BE2C (cell line): ENCODE measurements around the gene ANKRD6.

Source experiments
- DNase-seq: peaks from one replicate; pipeline ENCODE4 v3.0.0-alpha.2; 2020
- H3K27me3 ChIP-seq: fragments of 250-450 bp; sonication (Bioruptor Pico); 2 replicates; pipeline ENCODE4 v1.5.1; 2020; ENCODE audit warnings: mild to moderate bottlenecking
- H3K36me3 ChIP-seq: fragments of 250-450 bp; sonication (Bioruptor Pico); 2 replicates; pipeline ENCODE4 v1.5.1; 2020; ENCODE audit warnings: mild to moderate bottlenecking
- H3K4me1 ChIP-seq: fragments of 250-450 bp; sonication (Bioruptor Pico); 2 replicates; pipeline ENCODE4 v1.5.1; 2020
- H3K4me3 ChIP-seq: 2 replicates; pipeline ENCODE4 v1.5.1; 2011; ENCODE audit warnings: low read depth, low read length
- H3K9me3 ChIP-seq: fragments of 250-450 bp; sonication (Bioruptor Pico); 2 replicates; pipeline ENCODE4 v1.5.1; 2020
- CTCF ChIP-seq: IDR thresholded peaks from 2 replicates; pipeline ENCODE4 v1.5.1; 2012; ENCODE audit warnings: mild to moderate bottlenecking, low read depth, low read length

Gene ANKRD6

GRCh38 chr6:89655122-89655521 is 222.2 kb downstream of the ANKRD6 start:
- Histone ChIP-seq H3K36me3 (peaks cover 95% of the 10 kb centered on the region), H3K4me3 (no peak overlapping the region), H3K27me3 (no peaks in the 10 kb centered on the region), H3K4me1 (no peaks in the 10 kb centered on the region; the same call in 1 of the 2 replicates), H3K9me3 (no peaks in the 10 kb centered on the region)
- TF ChIP-seq CTCF: no peak
- no peak for DNase-seq

DNA sequence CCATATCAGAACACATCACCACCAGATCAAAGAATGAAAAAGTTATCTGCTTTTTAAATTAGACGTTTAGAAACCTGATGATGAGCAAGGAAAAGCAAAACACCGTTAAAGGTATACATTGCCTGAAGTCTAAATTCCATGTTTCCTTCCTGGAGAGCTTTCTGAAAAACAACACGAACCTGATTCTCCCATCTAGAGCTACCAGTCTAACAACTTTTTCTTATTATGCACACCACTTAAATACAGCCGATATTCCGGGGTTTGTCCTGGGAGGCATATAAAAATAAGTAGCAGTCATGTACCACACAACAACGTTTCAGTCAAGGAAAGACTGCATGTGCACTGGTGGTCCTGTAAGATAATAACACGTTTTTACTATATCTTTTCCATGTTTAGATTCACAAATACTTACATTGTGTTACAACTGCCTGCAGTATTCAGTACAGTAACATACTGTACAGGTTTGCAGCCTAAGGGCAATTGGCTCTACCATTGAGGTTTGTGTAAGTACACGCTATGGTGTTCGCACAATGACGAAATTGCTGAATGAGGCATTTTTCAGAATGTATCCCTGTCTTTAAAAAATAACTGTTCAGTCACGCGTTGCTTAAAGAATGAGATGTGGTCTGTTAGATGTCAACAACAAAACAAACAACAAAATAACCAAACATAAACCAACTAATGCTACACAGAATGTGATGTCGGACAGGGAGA is 224.7 kb downstream of the ANKRD6 start:
- Histone ChIP-seq H3K36me3 (peaks cover 99% of the 10 kb centered on the region), H3K4me1 (no peaks in the 10 kb centered on the region; the same call in 1 of the 2 replicates), H3K27me3 (no peaks in the 10 kb centered on the region), H3K9me3 (no peaks in the 10 kb centered on the region), H3K4me3 (no peak overlapping the region)
- DNase-seq: no peak
- no peak for TF ChIP-seq CTCF

DNA sequence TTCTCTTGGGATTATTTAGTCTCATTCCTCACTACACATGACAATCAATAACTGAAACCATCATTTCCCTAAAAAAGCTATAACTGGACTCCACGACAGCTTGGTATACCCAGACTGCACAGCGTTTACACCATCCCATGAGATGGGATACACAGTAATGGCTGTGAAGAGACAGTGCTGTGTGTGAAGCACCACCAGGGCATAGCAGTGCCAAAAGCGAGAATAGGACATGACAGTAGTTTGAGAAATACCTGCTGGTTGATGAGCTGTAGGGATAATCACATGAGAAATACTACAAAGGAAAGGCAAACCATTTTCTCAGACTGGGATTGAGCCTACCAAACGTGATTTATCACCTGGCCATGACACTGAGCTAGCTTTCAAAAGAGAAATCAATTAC is 228.0 kb downstream of the ANKRD6 start:
- H3K4me1 ChIP-seq: no peaks in the 10 kb centered on the region
- no peak for TF ChIP-seq CTCF
- H3K36me3 ChIP-seq: peaks cover 86% of the 10 kb centered on the region
- H3K9me3 ChIP-seq: no peaks in the 10 kb centered on the region
- H3K4me3 ChIP-seq: no peak overlapping the region
- H3K27me3 ChIP-seq: no peaks in the 10 kb centered on the region
- DNase-seq: no peak

GRCh38 chr6:89661559-89661958 is 228.6 kb downstream of the ANKRD6 start:
- no peak for TF ChIP-seq CTCF
- Histone ChIP-seq H3K4me3 (no peak overlapping the region), H3K4me1 (no peaks in the 10 kb centered on the region), H3K27me3 (no peaks in the 10 kb centered on the region), H3K9me3 (no peaks in the 10 kb centered on the region), H3K36me3 (peaks cover 86% of the 10 kb centered on the region)
- DNase-seq: no peak

- no peak for DNase-seq
Measured at GRCh38 chr6:89662659-89663223, 229.8 kb downstream of the ANKRD6 start.

More at GRCh38 chr6:89662659-89663223, 229.8 kb downstream of the ANKRD6 start:
- no peak for TF ChIP-seq CTCF
- Histone ChIP-seq H3K4me3 (no peak overlapping the region), H3K36me3 (peaks cover 83% of the 10 kb centered on the region), H3K9me3 (no peaks in the 10 kb centered on the region), H3K27me3 (no peaks in the 10 kb centered on the region), H3K4me1 (no peaks in the 10 kb centered on the region)
